K562 (cell line): ENCODE data around the gene RNFT1. TPM values are rescaled to one million over a fixed set of nuclear protein-coding genes. Genes with fewer than 3 reads are reported as not detected.
A peak's percentile ranks its signal among the peaks of the same experiment; 100 is the strongest.

Source experiments
- ATAC-seq: fragments of 200-7000 bp; cut with Tn5 transposase; 3 replicates; pipeline ENCODE4 v1.9.1; 2020; ENCODE audit warnings: moderate library complexity
- BruUV-seq: library from RNA; stranded (reverse); fragments of 400-500 nt; replicated peaks from 2 replicates; lab custom pipeline; 2021; lab: Mats Ljungman, UMichigan
- CTCF ChIA-PET: fragments of 300-600 bp; formaldehyde crosslinking; extraction: SDS; loops from one replicate; lab custom pipeline; 2021; ENCODE audit warnings: low intra/inter-chr PET ratio; lab: Yijun Ruan, JAX
- POLR2A ChIA-PET: fragments of 300-600, 350-650 bp; sonication (Branson Sonifier 250); formaldehyde crosslinking; extraction: SDS; loops from one replicate; lab custom pipeline; 2021; ENCODE audit warnings: antibody characterized with exemption, inconsistent platforms; lab: Yijun Ruan, JAX
- DNase-seq, 4 experiments: peaks; one replicate each; pipeline versions ENCODE4 v3.0.0 to v3.0.0-alpha.2; 2011 to 2018; ENCODE audit warnings: low spot score in 3 of 4, mixed read lengths in 3 of 4; ENCODE audit errors: extremely low read depth in 1 of 4
- FAIRE-seq: peaks from 2 replicates; lab custom pipeline; 2011; peaks lifted over from hg19 to GRCh38; lab: Jason Lieb, UNC
- H2AFZ ChIP-seq: 2 replicates; pipeline ENCODE4 v1.6.0; 2011; ENCODE audit warnings: low read depth, low read length, control low read depth, inconsistent platforms
- H3K27ac ChIP-seq: fragments of 200-600 bp; 3 replicates; pipeline ENCODE4 v1.8.0; 2011; ENCODE audit warnings: low read depth, mild to moderate bottlenecking, control low read depth, inconsistent platforms, low read length, moderate library complexity, mixed read lengths; ENCODE audit errors: extremely low read depth
- H3K27me3 ChIP-seq, 2 experiments: fragments of 300-600 bp in 1 of 2; 2 replicates in 1 of 2; 3 replicates in 1 of 2; pipeline versions ENCODE4 v1.6.0 to v1.8.0; 2011; ENCODE audit warnings: inconsistent platforms in 2 of 2, low read length in 2 of 2, mild to moderate bottlenecking in 1 of 2, mixed read lengths in 1 of 2, moderate library complexity in 1 of 2; ENCODE audit not compliant: control insufficient read depth in 2 of 2, insufficient read depth in 2 of 2
- H3K36me3 ChIP-seq: fragments of 300-600 bp; 3 replicates; pipeline ENCODE4 v1.8.0; 2011; ENCODE audit warnings: mild to moderate bottlenecking, low read length, inconsistent platforms; ENCODE audit not compliant: control insufficient read depth, insufficient read depth
- H3K4me1 ChIP-seq, 2 experiments: fragments of 200-600 bp in 1 of 2; replicated peaks in 1 of 2; 2 replicates in 1 of 2; 3 replicates in 1 of 2; pipeline versions ENCODE4 v1.5.1 to v1.8.0; 2011; ENCODE audit warnings: inconsistent platforms in 2 of 2, low read length in 2 of 2, mild to moderate bottlenecking in 1 of 2, mixed read lengths in 1 of 2, moderate library complexity in 1 of 2; ENCODE audit not compliant: control insufficient read depth in 2 of 2, insufficient read depth in 2 of 2
- H3K4me2 ChIP-seq: 2 replicates; pipeline ENCODE4 v1.6.1; 2011; ENCODE audit warnings: low read length, control low read depth, inconsistent platforms, mixed read lengths; ENCODE audit not compliant: insufficient read depth
- H3K4me3 ChIP-seq: fragments of 200-600 bp; sonication (generic), shearing (Covaris generic); 2 replicates; pipeline ENCODE4 v1.5.1; 2016; ENCODE audit warnings: control low read depth, inconsistent platforms
- H3K79me2 ChIP-seq: fragments of 200-600 bp; 3 replicates; pipeline ENCODE4 v1.8.0; 2011; ENCODE audit warnings: low read length, inconsistent platforms; ENCODE audit not compliant: control insufficient read depth, insufficient read depth
- H3K9ac ChIP-seq, 2 experiments: 2 replicates each; pipeline versions ENCODE4 v1.6.0 to v1.6.1; 2011; ENCODE audit warnings: low read depth in 2 of 2, low read length in 2 of 2, control low read depth in 1 of 2, inconsistent platforms in 1 of 2, mild to moderate bottlenecking in 1 of 2, mixed read lengths in 1 of 2; ENCODE audit not compliant: insufficient read depth in 1 of 2
- H3K9me1 ChIP-seq: one replicate; pipeline ENCODE4 v1.6.0; 2011; ENCODE audit warnings: inconsistent platforms, mild to moderate bottlenecking, low read length, moderate library complexity; ENCODE audit not compliant: control insufficient read depth, insufficient read depth
- H3K9me3 ChIP-seq: replicated peaks from 2 replicates; pipeline ENCODE4 v1.5.1; 2011; ENCODE audit warnings: low read depth, low read length, inconsistent platforms; ENCODE audit not compliant: control insufficient read depth, insufficient read depth
- H4K20me1 ChIP-seq: replicated peaks from 2 replicates; pipeline ENCODE4 v1.6.1; 2011; ENCODE audit warnings: low read length, inconsistent platforms, mixed read lengths; ENCODE audit not compliant: control insufficient read depth, insufficient read depth
- EWSR1 ChIP-seq: fragments of 450-650 bp; IDR thresholded peaks from 2 replicates; pipeline ENCODE4 v1.6.1; 2018; ENCODE audit warnings: borderline replicate concordance, mild to moderate bottlenecking, low read depth, moderate library complexity; ENCODE audit not compliant: partially characterized antibody
- FOXK1 ChIP-seq: sonication (generic); formaldehyde crosslinking; IDR thresholded peaks from 2 replicates; pipeline ENCODE4 v1.8.0; 2022; ENCODE audit warnings: missing genetic modification reagents, mild to moderate bottlenecking, borderline replicate concordance
- ZNF146 ChIP-seq: IDR thresholded peaks from one replicate; pipeline ENCODE4 v1.6.1; 2018; ENCODE audit warnings: missing compliant biosample characterization; ENCODE audit not compliant: unreplicated experiment
- WGBS: fragments of 100-300 bp; shearing (Covaris generic); methylation state at CpG from one replicate; pipeline ENCODE4 v1.1.6; 2016; ENCODE audit warnings: low coverage, mixed read lengths; ENCODE audit not compliant: insufficient coverage; ENCODE audit errors: missing lambda C conversion rate; 5-methylcytosine and 5-hydroxymethylcytosine counted together
- in situ Hi-C: fragments of 300-500 bp; cut with MboI; formaldehyde crosslinking; loops from 4 replicates; pipeline ENCODE4 v1.15.0; 2018; ENCODE audit warnings: inconsistent platforms, mixed read lengths
- intact Hi-C: fragments of 100-400 bp; cut with micrococcal nuclease; formaldehyde crosslinking; loops from 2 replicates; pipeline ENCODE4 v1.14.2; 2022
- polyA plus RNA-seq, 8 experiments: library from polyadenylated mRNA; depleted of rRNA in 4 of 8; stranded (reverse) in 5 of 8; unstranded in 3 of 8; fragments of >200 nt; fragmentation: Nextera tagmentation in 2 of 8; fragmentation: Illumina TruSeq in 1 of 8; extraction: Ambion mirVana in 2 of 8; extraction: Trizol in 1 of 8; gene quantifications; 2 replicates each; pipeline versions ENCODE4 v1.2.1 to v1.2.3, GENCODE V29; 2011 to 2014; ENCODE audit warnings: inconsistent platforms in 1 of 8, missing spikeins in 1 of 8
- total RNA-seq, 7 experiments: library from RNA; depleted of rRNA in 6 of 7; stranded (reverse); fragments of >200 nt in 6 of 7; fragmentation: Illumina TruSeq in 2 of 7; extraction: Trizol in 2 of 7; gene quantifications; 2 replicates each; pipeline versions ENCODE4 v1.2.1 to v1.2.3, GENCODE V29; 2011 to 2021; ENCODE audit warnings: low replicate concordance in 1 of 7
- TF ChIP-seq, protein P1 (sequence below), 3 experiments: fragments of 200-800 bp in 1 of 3; fragments of 250-450 bp in 1 of 3; fragments of 450-650 bp in 1 of 3; sonication (Bioruptor Pico) in 1 of 3; sonication (Bioruptor generic) in 1 of 3; formaldehyde crosslinking in 1 of 3; IDR thresholded peaks; 2 replicates each; pipeline versions ENCODE4 v1.6.1 to v1.8.0; 2016 to 2022; ENCODE audit warnings: mild to moderate bottlenecking in 2 of 3, missing genetic modification characterization in 2 of 3, missing compliant biosample characterization in 1 of 3, moderate library complexity in 1 of 3
- TF ChIP-seq, protein P2 (sequence below): fragments of 450-650 bp; IDR thresholded peaks from 2 replicates; pipeline ENCODE4 v1.6.1; 2017; ENCODE audit warnings: antibody characterized with exemption, mild to moderate bottlenecking

The RNFT1 gene
- total and polyA plus RNA-seq, 9 of the 15 experiments (the other 6 are each of a cell fraction or from before 2014, with no cell fraction given), result 15.8 to 61.3 (median 23.5) TPM

GRCh38 chr17:59954856-59955255 lies 9.7 kb downstream of the RNFT1 start:
- intact Hi-C loops (no loop called here), in situ Hi-C loops (loop anchor here (5.0 kb wide), 1 partner anchor 82 kb away; no protein-coding TSS in a partner anchor)
- H3K79me2 ChIP-seq, result no peaks in the 10 kb centered on the region
- no peak overlapping the region for H3K27ac ChIP-seq
- BruUV-seq, result no TSS peak
- H3K4me3 ChIP-seq, result no peak overlapping the region
- no peaks in the 10 kb centered on the region for H4K20me1 ChIP-seq
- CTCF ChIA-PET, result no interaction called here
- no peak for DNase-seq
- H3K9ac ChIP-seq, result no peak overlapping the region
- H3K9me1 ChIP-seq, result no peaks in the 10 kb centered on the region
- no peak for FAIRE-seq
- H2AFZ ChIP-seq, result no peak overlapping the region
- no peak overlapping the region for H3K4me2 ChIP-seq
- H3K4me1 ChIP-seq, result no peaks in the 10 kb centered on the region; a peak in 1 of 5 replicates
- H3K27me3 ChIP-seq, result no peaks in the 10 kb centered on the region
- TF ChIP-seq, protein P1, sequence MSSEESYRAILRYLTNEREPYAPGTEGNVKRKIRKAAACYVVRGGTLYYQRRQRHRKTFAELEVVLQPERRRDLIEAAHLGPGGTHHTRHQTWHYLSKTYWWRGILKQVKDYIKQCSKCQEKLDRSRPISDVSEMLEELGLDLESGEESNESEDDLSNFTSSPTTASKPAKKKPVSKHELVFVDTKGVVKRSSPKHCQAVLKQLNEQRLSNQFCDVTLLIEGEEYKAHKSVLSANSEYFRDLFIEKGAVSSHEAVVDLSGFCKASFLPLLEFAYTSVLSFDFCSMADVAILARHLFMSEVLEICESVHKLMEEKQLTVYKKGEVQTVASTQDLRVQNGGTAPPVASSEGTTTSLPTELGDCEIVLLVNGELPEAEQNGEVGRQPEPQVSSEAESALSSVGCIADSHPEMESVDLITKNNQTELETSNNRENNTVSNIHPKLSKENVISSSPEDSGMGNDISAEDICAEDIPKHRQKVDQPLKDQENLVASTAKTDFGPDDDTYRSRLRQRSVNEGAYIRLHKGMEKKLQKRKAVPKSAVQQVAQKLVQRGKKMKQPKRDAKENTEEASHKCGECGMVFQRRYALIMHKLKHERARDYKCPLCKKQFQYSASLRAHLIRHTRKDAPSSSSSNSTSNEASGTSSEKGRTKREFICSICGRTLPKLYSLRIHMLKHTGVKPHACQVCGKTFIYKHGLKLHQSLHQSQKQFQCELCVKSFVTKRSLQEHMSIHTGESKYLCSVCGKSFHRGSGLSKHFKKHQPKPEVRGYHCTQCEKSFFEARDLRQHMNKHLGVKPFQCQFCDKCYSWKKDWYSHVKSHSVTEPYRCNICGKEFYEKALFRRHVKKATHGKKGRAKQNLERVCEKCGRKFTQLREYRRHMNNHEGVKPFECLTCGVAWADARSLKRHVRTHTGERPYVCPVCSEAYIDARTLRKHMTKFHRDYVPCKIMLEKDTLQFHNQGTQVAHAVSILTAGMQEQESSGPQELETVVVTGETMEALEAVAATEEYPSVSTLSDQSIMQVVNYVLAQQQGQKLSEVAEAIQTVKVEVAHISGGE (CRISPR knock-in tag; IDR thresholded peaks at IDR 0.05), result peak in 1 of 3 experiments; percentile 68; a peak in 1 of 6 replicates
- TF ChIP-seq, protein P2, sequence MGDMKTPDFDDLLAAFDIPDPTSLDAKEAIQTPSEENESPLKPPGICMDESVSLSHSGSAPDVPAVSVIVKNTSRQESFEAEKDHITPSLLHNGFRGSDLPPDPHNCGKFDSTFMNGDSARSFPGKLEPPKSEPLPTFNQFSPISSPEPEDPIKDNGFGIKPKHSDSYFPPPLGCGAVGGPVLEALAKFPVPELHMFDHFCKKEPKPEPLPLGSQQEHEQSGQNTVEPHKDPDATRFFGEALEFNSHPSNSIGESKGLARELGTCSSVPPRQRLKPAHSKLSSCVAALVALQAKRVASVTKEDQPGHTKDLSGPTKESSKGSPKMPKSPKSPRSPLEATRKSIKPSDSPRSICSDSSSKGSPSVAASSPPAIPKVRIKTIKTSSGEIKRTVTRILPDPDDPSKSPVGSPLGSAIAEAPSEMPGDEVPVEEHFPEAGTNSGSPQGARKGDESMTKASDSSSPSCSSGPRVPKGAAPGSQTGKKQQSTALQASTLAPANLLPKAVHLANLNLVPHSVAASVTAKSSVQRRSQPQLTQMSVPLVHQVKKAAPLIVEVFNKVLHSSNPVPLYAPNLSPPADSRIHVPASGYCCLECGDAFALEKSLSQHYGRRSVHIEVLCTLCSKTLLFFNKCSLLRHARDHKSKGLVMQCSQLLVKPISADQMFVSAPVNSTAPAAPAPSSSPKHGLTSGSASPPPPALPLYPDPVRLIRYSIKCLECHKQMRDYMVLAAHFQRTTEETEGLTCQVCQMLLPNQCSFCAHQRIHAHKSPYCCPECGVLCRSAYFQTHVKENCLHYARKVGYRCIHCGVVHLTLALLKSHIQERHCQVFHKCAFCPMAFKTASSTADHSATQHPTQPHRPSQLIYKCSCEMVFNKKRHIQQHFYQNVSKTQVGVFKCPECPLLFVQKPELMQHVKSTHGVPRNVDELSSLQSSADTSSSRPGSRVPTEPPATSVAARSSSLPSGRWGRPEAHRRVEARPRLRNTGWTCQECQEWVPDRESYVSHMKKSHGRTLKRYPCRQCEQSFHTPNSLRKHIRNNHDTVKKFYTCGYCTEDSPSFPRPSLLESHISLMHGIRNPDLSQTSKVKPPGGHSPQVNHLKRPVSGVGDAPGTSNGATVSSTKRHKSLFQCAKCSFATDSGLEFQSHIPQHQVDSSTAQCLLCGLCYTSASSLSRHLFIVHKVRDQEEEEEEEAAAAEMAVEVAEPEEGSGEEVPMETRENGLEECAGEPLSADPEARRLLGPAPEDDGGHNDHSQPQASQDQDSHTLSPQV, result no peak
- TF ChIP-seq FOXK1 (CRISPR knock-in tag), result no peak
- peak; percentile 62 for TF ChIP-seq EWSR1
- TF ChIP-seq ZNF146 (CRISPR knock-in tag), result no peak
- ATAC-seq, result no peak
- POLR2A ChIA-PET, result interaction anchor here (1.2 kb wide), 1 partner anchor 10 kb away, joined by 6 read pairs; the partner anchor contains the start of gene RNFT1
- H3K9me3 ChIP-seq, result no peaks in the 10 kb centered on the region
- 45% methylated on average over 3 of the region's 3 CpGs for WGBS
- peaks cover 46% of the 10 kb centered on the region; the same call in 1 of the 3 replicates for H3K36me3 ChIP-seq
